ENCODE measurements around the gene AARS1. TPM values are rescaled to one million over a fixed set of nuclear protein-coding genes. Genes with fewer than 3 reads are reported as not detected.
"Not testable (repeated sequence)": the region's sequence is repeated elsewhere in the genome, so short reads cannot be mapped to it uniquely, and the experiment has no call there.

Gene AARS1
- total and polyA plus RNA-seq, 9 donors: 38.1 to 71.1 (median 62.5) TPM

- DNase-seq; H3K36me3 ChIP-seq (ENCODE audit: control insufficient read depth, insufficient read depth, low read length); H3K9me3 ChIP-seq (replicated peaks; ENCODE audit: control insufficient read depth, low read depth, low read length); H3K4me3 ChIP-seq (ENCODE audit: low read length); H3K27me3 ChIP-seq (ENCODE audit: control insufficient read depth, insufficient read depth, low read length); H3K4me1 ChIP-seq (ENCODE audit: control insufficient read depth, insufficient read depth, low read length); H3K27ac ChIP-seq (ENCODE audit: low read length): not testable (repeated sequence)
- WGBS (ENCODE audit: insufficient coverage): no CpG with 5 or more reads among the region's 3 CpGs
Measured at GRCh38 chr16:70231831-70232230, 57.5 kb downstream of the AARS1 start.

GRCh38 chr16:70226024-70226423 lies 63.3 kb downstream of the AARS1 start:
- H3K36me3 ChIP-seq (ENCODE audit: control insufficient read depth, insufficient read depth, low read length); H3K4me1 ChIP-seq (ENCODE audit: control insufficient read depth, insufficient read depth, low read length); H3K27ac ChIP-seq (ENCODE audit: low read length); DNase-seq; H3K4me3 ChIP-seq (ENCODE audit: low read length); H3K9me3 ChIP-seq (replicated peaks; ENCODE audit: control insufficient read depth, low read depth, low read length); H3K27me3 ChIP-seq (ENCODE audit: control insufficient read depth, insufficient read depth, low read length): not testable (repeated sequence)

GRCh38 chr16:70225430-70225829 lies 63.9 kb downstream of the AARS1 start:
- DNase-seq; H3K4me1 ChIP-seq (ENCODE audit: control insufficient read depth, insufficient read depth, low read length); H3K9me3 ChIP-seq (replicated peaks; ENCODE audit: control insufficient read depth, low read depth, low read length); H3K4me3 ChIP-seq (ENCODE audit: low read length); H3K27ac ChIP-seq (ENCODE audit: low read length); H3K27me3 ChIP-seq (ENCODE audit: control insufficient read depth, insufficient read depth, low read length); H3K36me3 ChIP-seq (ENCODE audit: control insufficient read depth, insufficient read depth, low read length): not testable (repeated sequence)
- no CpG with 5 or more reads among the region's 4 CpGs for WGBS (ENCODE audit: insufficient coverage)

GRCh38 chr16:70224645-70225044 lies 64.7 kb downstream of the AARS1 start:
- 100% methylated on average over 2 of the region's 24 CpGs for WGBS (ENCODE audit: insufficient coverage)
- DNase-seq; H3K27me3 ChIP-seq (ENCODE audit: control insufficient read depth, insufficient read depth, low read length); H3K4me3 ChIP-seq (ENCODE audit: low read length); H3K36me3 ChIP-seq (ENCODE audit: control insufficient read depth, insufficient read depth, low read length); H3K27ac ChIP-seq (ENCODE audit: low read length); H3K9me3 ChIP-seq (replicated peaks; ENCODE audit: control insufficient read depth, low read depth, low read length); H3K4me1 ChIP-seq (ENCODE audit: control insufficient read depth, insufficient read depth, low read length): not testable (repeated sequence)

GRCh38 chr16:70223971-70224513 lies 65.3 kb downstream of the AARS1 start:
- H3K4me3 ChIP-seq (ENCODE audit: low read length); H3K9me3 ChIP-seq (replicated peaks; ENCODE audit: control insufficient read depth, low read depth, low read length); DNase-seq; H3K36me3 ChIP-seq (ENCODE audit: control insufficient read depth, insufficient read depth, low read length); H3K27ac ChIP-seq (ENCODE audit: low read length); H3K4me1 ChIP-seq (ENCODE audit: control insufficient read depth, insufficient read depth, low read length); H3K27me3 ChIP-seq (ENCODE audit: control insufficient read depth, insufficient read depth, low read length): not testable (repeated sequence)
- no CpG with 5 or more reads among the region's 3 CpGs for WGBS (ENCODE audit: insufficient coverage)

GRCh38 chr16:70223216-70223615 lies 66.1 kb downstream of the AARS1 start:
- no CpG with 5 or more reads among the region's 2 CpGs for WGBS (ENCODE audit: insufficient coverage)
- H3K27ac ChIP-seq (ENCODE audit: low read length): not testable (repeated sequence)

GRCh38 chr16:70222574-70222973 lies 66.7 kb downstream of the AARS1 start:
- DNase-seq; H3K27me3 ChIP-seq (ENCODE audit: control insufficient read depth, insufficient read depth, low read length); H3K4me3 ChIP-seq (ENCODE audit: low read length); H3K9me3 ChIP-seq (replicated peaks; ENCODE audit: control insufficient read depth, low read depth, low read length); H3K36me3 ChIP-seq (ENCODE audit: control insufficient read depth, insufficient read depth, low read length); H3K4me1 ChIP-seq (ENCODE audit: control insufficient read depth, insufficient read depth, low read length); H3K27ac ChIP-seq (ENCODE audit: low read length): not testable (repeated sequence)
- WGBS (ENCODE audit: insufficient coverage): no CpG with 5 or more reads among the region's 2 CpGs

More at GRCh38 chr16:70223216-70223615, 66.1 kb downstream of the AARS1 start:
- H3K27me3 ChIP-seq (ENCODE audit: control insufficient read depth, insufficient read depth, low read length); DNase-seq; H3K9me3 ChIP-seq (replicated peaks; ENCODE audit: control insufficient read depth, low read depth, low read length); H3K36me3 ChIP-seq (ENCODE audit: control insufficient read depth, insufficient read depth, low read length); H3K4me1 ChIP-seq (ENCODE audit: control insufficient read depth, insufficient read depth, low read length); H3K4me3 ChIP-seq (ENCODE audit: low read length): not testable (repeated sequence)

GRCh38 chr16:70218586-70218985 lies 70.7 kb downstream of the AARS1 start:
- not testable (repeated sequence) for H3K36me3 ChIP-seq (ENCODE audit: control insufficient read depth, insufficient read depth, low read length); DNase-seq; H3K27ac ChIP-seq (ENCODE audit: low read length); H3K9me3 ChIP-seq (replicated peaks; ENCODE audit: control insufficient read depth, low read depth, low read length); H3K27me3 ChIP-seq (ENCODE audit: control insufficient read depth, insufficient read depth, low read length); H3K4me1 ChIP-seq (ENCODE audit: control insufficient read depth, insufficient read depth, low read length); H3K4me3 ChIP-seq (ENCODE audit: low read length)
- no CpG with 5 or more reads among the region's 2 CpGs for WGBS (ENCODE audit: insufficient coverage)

- not testable (repeated sequence) for DNase-seq; H3K27me3 ChIP-seq (ENCODE audit: control insufficient read depth, insufficient read depth, low read length); H3K4me1 ChIP-seq (ENCODE audit: control insufficient read depth, insufficient read depth, low read length); H3K27ac ChIP-seq (ENCODE audit: low read length); H3K9me3 ChIP-seq (replicated peaks; ENCODE audit: control insufficient read depth, low read depth, low read length); H3K36me3 ChIP-seq (ENCODE audit: control insufficient read depth, insufficient read depth, low read length); H3K4me3 ChIP-seq (ENCODE audit: low read length)
- WGBS (ENCODE audit: insufficient coverage): no CpG with 5 or more reads among the region's 6 CpGs
Measured at GRCh38 chr16:70206382-70206781, 82.9 kb downstream of the AARS1 start.

GRCh38 chr16:70204668-70205405 lies 84.5 kb downstream of the AARS1 start:
- H3K4me1 ChIP-seq (ENCODE audit: control insufficient read depth, insufficient read depth, low read length); H3K9me3 ChIP-seq (replicated peaks; ENCODE audit: control insufficient read depth, low read depth, low read length); H3K4me3 ChIP-seq (ENCODE audit: low read length); DNase-seq; H3K36me3 ChIP-seq (ENCODE audit: control insufficient read depth, insufficient read depth, low read length); H3K27ac ChIP-seq (ENCODE audit: low read length); H3K27me3 ChIP-seq (ENCODE audit: control insufficient read depth, insufficient read depth, low read length): not testable (repeated sequence)
- no CpG with 5 or more reads among the region's 46 CpGs for WGBS (ENCODE audit: insufficient coverage)

- H3K4me1 ChIP-seq (ENCODE audit: control insufficient read depth, insufficient read depth, low read length); H3K27me3 ChIP-seq (ENCODE audit: control insufficient read depth, insufficient read depth, low read length); DNase-seq; H3K36me3 ChIP-seq (ENCODE audit: control insufficient read depth, insufficient read depth, low read length); H3K27ac ChIP-seq (ENCODE audit: low read length); H3K9me3 ChIP-seq (replicated peaks; ENCODE audit: control insufficient read depth, low read depth, low read length); H3K4me3 ChIP-seq (ENCODE audit: low read length): not testable (repeated sequence)
- WGBS (ENCODE audit: insufficient coverage): no CpG with 5 or more reads among the region's 29 CpGs
Measured at GRCh38 chr16:70204010-70204409, 85.3 kb downstream of the AARS1 start.
